HG03135 (cell line): Measurements from ENCODE around the gene FAM187B.

Experiments
- ATAC-seq: cut with Tn5 transposase; IDR thresholded peaks from one replicate; pipeline ENCODE4 v1.9.1; 2021; ENCODE audit warnings: mild to moderate bottlenecking, moderate library complexity; ENCODE audit not compliant: unreplicated experiment

The FAM187B gene

DNA sequence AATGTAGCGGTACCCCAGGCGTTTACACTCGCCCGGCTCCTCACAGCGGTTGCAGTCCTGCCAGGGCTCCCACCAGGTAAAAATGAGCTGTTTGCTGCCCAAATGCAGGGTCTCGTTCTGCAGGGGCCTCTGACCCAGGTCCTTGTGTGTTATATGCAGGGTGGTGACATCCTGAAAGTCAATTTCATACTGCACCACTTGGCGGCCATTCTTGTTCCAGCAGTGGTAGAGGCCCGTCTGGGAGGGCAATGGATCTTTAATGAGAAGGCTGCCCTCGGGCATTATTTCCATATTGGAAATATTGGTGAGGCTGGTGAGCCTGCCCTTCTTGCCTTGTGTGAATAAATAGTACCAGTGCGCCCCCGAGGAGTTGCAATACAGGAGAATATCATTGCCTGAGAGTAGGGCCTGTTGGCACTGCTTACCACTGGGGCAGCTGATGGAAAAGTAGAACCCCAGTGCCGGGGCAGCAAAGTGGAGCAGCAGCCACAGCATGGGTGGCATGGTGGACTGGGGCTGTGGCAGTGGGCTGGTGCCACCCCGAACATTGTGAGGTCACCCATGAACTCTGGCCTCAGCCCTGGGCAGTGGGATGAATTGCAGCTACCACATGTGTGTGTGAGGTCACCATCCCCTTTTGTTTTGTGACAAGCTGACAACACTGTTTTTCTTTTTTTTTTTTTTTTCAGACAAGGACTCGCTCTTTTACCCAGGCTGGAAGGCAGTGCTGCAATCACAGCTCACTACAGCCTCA is at the start of gene FAM187B:
TSS of gene FAM187B (minus strand) at position 563 of the 754 bp plus-strand sequence. CDS start at position 504, 59 bp downstream.
- ATAC-seq = no peak

DNA sequence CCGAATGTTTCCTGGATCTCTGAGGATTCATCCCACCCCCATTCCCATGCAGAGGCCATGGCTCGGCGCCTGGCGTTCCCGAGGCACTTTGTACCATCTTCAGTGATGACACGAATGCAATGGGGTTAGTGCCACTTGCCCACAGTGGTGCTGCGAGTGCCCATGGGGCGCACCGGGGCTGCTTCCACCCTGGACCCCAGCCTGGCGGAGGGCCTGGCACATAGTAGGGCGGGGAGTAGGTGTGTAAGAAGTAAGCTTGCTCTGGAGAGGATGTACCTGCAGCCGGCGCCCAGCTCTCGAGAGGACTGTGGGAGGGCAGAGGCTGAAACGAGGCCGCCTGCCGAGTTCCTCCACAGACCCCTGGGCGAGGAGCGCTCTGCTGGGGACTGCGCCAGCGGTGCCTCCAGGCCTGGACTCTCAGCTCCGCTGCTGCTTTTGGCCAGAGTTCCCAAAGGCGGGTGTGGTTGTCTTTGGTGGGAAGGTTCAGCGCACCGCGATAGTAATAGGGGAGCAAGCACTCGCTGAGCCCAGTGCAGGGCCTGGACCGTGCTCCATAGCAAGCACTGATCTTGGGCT is 48.3 kb upstream of the FAM187B start:
- ATAC-seq = no peak

DNA sequence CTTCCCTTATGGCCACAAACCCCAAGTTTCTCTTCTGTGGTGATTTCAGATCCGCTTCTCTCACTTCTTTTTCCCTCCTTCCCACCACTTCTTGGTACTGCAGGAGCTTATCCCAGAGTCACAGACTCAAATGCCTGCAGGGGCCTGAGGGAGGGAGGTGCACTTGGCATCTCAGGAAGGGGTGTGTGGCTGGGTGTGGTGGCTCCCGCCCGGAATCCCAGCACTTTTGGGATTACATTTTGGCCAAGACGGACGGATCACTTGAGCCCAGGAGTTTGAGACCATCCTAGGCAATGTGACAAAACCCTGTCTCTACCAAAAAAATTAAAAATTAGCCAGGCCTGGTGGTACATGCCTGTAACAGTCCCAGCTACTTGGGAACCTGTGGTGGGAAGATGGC is 45.8 kb upstream of the FAM187B start:
- ATAC-seq = no peak

DNA sequence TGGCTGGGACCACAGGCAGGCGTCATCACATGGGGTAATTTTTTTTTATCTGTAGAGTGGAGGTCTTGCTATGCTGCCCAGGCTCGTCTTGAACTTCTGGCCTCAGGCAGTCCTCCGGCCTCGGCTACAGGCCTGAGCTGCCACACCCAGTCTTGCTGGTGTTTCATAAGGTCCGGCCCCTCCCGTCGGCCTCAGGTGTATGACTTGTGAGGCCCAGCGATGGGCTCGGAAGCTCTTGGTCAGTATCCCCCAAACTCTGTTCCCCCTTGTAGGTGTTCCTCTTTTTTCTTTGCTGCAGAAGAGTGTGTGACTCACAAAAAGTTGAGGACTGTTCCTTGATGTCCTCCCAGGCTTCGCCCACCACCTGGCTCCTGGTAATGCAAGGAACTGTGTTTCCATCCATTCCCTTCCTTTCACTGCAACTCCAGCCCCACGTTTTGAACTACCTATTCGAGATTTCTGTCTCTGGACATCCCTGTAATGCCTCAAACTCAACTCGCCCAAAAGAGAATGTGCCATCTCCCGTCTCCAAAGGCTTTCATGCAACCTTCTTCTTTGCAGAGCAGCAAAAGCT is 45.2 kb upstream of the FAM187B start:
- no peak for ATAC-seq

DNA sequence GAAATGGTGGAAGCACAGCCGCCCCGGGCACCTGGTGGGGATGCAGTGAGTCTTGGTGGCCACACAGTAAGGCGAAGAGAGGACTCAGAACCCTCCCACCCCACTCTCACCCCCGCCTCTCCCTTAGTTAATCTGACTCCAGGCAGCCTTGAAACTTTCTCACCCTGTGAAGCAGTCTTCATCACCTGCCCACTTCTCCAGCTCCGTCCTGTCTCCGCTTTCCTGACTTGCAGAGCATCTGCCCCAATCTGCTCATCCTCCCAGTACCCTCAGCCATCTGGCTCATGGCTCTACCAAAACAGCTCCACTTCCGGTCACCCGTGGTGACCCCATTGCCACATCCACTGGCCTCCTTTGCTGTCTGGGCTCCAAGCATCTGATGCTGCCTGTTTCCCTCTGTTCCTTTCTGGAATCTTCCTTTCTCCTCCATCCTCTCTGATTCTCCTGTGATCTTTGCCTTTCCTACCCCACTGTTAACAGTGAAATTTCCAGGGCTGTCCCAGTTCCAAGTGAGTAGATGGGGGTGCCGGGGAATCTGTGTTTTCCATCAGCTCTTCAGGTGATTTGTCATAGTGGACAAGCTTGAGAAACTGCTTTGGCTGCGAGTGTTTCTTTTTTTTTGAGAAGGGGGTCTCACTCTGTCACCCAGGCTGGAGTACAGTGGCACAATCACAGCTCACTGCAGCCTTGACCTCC is 44.6 kb upstream of the FAM187B start:
- no peak for ATAC-seq

DNA sequence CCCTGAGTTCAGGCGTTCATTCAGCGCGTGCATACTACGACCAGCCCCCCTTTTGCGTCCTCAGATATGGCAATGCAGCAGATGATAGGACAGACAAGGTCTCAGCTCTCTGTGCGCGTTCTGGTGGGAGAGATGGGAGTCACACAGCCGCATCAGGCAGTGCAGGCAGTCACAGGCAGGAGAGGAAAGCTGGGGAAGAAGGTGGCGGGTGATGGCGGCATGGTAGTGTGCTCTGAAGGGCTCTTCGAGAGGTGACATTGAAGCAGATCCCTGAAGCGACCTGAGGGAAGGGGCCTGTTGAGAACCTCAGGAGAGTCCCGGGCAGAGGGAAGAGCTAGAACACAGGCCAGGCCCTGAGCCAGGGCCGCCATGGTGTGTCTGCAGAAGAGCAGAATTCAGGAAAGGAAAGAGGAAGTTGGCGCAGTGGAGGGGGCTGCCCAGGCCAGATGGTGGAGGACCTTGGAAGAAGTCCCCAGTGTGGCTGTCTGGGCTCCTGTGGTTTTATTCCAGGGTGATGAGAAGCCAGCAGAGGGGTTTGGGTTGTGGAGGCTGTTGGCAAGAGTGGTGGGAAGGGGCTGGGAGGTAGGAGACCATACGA is 43.7 kb upstream of the FAM187B start:
- ATAC-seq = no peak

DNA sequence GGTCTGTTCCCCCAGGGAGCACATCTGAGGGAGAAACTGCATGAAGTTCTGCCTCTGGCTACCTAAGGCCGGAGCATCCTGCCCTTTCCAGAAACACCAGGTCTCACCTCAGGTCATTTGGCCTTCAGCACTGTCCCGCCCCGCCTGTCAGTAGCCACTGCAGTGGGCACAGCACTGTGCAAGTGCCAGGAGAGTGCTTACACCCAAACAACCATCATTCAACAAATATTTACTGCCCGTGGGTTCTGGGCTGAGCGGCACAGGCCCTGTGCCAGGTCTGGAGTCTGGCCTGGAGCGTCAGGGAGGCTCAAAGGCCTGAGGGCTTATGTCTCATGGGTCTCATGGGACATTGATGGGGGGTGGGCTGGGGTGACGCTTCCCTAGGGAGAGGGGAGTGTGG is 43.0 kb upstream of the FAM187B start:
- no peak for ATAC-seq

DNA sequence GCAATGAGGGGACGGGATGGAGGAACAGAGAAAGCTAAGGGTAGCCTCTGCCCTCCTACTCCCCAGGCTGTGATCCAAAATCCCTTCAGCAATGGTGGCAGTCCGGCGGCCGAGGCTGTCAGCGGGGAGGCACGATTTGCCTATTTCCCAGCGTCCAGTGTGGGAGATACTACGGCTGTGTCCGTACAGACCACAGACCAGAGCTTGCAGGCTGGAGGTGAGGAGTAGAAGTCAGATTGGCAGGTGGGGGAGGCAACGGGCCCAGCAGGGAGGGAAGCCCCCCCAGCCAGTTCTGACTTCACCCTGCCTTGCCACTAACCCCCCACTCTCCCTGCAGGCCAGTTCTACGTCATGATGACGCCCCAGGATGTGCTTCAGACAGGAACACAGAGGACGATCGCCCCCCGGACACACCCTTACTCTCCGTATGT is 41.9 kb upstream of the FAM187B start:
- no peak for ATAC-seq

DNA sequence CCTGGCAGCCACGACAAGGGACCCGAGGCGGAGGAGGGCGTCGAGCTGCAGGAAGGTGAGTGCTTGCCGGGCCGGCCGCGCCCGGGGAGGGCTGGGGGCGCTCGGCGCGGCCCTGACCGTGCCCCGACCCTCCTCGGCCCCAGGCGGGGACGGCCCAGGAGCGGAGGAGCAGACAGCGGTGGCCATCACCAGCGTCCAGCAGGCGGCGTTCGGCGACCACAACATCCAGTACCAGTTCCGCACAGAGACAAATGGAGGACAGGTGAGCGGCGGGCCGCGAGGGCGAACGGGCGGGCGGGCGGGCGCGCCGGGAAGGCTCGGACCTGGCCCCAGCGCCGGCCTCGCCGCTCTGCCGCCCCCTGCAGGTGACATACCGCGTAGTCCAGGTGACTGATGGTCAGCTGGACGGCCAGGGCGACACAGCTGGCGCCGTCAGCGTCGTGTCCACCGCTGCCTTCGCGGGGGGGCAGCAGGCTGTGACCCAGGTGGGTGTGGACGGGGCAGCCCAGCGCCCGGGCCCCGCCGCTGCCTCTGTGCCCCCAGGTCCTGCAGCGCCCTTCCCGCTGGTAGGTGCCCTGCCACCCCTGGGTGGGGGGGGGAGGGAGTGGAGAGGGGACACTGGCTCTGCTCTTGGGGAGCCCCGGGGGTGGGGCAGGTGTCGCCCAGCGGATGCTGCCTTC is 41.0 kb upstream of the FAM187B start:
- peak; percentile 46 for ATAC-seq

DNA sequence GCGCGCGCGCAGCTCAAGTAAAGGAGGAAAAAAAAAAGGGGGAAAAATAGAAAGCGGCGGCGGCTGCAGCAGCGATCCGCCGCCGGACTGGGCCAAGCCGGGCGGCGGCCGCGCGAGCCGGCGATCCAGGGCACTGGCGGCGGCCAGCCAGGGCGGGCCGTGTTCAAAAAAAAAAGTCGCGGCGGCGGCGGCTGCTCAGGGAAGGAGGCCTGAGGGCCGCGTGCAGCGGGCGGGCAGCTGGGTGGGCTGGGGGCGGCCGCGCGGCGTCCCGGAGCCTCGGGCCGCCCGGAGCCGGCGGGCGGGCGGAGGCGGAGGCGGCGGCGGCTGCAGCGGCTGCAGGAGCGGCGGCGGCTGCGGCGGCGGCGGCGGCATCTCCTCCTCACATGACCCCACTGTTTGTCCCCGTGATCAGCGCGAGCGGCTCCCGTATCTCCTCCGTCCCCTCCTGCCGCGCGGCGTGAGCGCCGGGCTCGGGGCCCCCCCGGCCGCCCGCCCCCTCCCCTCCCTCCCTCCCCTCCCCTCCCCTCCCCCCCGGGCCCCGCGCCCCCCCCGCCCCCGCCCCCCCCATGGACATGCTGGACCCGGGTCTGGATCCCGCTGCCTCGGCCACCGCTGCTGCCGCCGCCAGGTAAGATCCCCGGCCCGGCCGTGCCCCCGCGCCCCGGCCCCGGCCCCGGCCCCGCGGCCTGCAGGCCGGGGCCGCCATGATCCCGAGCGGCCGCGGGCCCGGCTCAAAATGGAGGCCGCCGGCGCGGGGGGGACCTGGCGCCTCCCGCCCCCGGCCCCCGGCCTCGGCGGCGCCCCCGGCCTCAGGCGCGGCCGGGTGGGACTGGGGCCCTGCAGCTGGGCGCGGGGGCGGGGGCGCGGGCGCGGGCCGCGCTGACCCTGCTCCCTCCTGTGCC is 40.2 kb upstream of the FAM187B start, which contains the start of gene USF2:
TSS of gene USF2 (plus strand) at position 427 of the 902 bp plus-strand sequence. CDS start at position 567, 140 bp downstream.
- ATAC-seq = peak; percentile 28

DNA sequence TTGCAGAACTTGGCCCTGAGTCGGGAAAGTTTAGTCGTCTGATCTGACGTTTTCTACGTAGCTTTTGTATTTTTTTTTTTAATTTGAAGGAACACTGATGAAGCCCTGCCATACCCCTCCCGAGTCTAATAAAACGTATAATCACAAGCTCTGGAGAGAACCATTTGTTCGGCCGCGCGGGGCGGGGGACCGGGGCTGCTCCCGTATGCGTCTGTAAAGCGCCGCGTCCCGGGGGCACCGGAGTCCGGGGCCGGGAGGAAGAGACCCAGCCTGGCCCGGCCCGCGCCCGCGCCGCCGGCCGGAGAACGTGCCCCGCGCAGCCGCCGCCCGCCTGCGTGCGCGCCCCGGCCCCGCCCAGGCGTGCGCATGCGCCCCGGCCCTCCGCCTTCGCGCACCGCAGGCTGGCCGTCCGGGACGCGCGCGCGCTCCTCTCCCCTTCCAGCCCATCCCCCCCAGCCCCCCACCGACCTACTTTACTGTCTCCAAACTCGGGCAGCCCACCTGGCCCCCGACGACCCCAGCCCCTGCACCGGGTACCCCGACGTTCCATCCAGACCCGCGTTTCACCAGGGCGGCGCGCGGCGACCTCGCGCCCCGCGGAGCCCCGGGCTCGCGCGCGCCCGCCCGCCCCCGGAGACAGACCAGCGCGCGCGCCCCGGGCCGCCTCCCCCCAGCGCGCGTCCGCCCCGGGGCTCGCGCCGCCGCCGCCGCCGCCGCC is 39.4 kb upstream of the FAM187B start:
- peak; percentile 38 for ATAC-seq

DNA sequence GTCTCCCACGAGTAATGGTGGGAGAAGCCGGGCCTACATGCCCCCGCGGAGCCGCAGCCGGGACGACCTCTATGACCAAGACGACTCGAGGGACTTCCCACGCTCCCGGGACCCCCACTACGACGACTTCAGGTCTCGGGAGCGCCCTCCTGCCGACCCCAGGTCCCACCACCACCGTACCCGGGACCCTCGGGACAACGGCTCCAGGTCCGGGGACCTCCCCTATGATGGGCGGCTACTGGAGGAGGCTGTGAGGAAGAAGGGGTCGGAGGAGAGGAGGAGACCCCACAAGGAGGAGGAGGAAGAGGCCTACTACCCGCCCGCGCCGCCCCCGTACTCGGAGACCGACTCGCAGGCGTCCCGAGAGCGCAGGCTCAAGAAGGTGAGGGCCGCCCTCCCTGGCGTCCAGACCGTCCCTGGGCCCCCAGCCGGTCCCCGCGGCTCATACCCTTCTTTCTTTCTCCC is 38.8 kb upstream of the FAM187B start:
- ATAC-seq = no peak

DNA sequence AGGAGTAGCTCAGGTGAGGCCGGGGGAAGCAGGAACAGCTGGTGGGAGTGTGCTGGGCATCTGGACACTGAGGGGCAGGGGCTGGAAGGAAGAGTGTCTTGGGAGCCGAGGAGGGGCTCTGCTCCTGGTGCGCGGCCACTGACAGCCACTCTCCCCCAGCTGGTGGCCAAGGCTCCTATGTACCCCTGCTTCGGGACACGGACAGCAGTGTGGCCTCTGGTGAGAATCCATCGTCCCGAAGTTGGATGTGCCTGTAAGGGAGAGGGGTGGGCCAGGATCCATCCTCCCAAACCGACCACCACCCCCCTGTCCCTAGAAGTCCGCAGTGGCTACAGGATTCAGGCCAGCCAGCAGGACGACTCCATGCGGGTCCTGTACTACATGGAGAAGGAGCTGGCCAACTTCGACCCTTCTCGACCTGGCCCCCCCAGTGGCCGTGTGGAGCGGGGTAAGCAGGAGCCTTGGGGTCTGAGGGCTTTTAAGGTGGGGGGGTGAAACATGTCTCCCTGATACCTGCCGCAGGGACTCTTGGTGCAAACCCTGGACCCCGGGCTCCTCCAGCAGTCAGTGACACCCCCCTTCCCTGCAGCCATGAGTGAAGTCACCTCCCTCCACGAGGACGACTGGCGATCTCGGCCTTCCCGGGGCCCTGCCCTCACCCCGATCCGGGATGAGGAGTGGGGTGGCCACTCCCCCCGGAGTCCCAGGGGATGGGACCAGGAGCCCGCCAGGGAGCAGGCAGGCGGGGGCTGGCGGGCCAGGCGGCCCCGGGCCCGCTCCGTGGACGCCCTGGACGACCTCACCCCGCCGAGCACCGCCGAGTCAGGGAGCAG is 38.2 kb upstream of the FAM187B start:
- ATAC-seq = no peak

DNA sequence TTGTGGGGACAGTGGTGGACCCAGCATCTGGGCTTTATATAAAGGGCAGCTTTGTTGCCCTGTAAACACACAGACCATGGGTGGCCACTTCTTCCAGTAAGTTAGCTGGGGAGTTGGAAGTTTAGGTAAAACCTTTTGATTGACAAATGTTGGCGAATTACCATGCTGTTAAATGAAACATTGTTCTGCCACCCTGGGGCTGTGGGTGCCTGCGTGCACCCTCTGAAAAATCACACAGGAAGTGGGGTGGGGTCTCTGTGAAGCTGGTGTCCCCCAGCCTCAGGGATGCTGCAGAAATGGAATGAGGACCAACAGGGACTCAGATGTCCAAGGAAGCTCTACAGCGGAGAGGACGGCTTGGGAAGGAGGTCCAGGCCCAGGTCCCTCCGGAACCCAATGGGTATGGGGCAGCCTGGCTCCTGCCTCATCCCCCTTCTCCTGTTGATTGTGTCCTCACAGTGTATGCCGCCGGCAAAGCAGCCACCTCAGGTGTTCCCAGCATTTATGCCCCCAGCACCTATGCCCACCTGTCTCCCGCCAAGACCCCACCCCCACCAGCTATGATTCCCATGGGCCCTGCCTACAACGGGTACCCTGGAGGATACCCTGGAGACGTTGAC is 37.5 kb upstream of the FAM187B start:
- no peak for ATAC-seq

DNA sequence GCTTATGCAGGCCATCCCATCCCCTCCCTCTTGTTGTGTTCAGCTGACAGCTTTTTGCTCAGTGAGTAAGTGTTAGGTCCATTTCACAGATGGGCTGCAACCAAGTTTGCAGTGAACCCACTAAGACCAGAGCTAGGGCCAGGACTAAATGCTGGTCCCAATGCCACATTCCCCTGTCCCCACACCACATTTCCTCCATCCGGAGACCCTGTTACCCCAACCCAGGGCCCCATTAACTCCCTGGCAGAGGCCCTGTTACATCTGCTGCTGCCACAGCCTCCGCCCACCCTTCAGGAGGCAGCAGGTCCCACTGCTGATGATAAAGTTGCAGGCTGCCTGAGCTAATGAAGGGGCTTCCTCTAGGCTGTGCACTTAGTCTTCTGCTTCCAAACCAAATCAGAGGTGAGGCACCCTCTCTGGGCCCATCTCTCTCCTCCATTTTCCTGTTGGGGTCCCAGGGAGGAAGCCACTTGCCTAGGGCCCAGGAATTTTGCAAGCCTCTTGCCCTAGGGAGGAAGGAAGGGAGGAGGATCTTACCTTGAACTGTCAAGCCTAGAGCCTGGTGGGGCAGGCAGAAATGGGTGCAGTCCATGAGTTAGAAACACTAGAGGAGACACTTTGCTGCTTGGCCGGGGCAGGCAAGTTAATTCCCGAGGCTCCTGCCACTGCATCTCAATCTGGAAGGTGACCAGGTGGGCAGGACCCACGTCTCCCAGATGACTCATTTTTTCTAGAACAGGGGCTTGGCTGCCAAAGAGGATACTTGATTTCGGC is 36.8 kb upstream of the FAM187B start:
- ATAC-seq = no peak

DNA sequence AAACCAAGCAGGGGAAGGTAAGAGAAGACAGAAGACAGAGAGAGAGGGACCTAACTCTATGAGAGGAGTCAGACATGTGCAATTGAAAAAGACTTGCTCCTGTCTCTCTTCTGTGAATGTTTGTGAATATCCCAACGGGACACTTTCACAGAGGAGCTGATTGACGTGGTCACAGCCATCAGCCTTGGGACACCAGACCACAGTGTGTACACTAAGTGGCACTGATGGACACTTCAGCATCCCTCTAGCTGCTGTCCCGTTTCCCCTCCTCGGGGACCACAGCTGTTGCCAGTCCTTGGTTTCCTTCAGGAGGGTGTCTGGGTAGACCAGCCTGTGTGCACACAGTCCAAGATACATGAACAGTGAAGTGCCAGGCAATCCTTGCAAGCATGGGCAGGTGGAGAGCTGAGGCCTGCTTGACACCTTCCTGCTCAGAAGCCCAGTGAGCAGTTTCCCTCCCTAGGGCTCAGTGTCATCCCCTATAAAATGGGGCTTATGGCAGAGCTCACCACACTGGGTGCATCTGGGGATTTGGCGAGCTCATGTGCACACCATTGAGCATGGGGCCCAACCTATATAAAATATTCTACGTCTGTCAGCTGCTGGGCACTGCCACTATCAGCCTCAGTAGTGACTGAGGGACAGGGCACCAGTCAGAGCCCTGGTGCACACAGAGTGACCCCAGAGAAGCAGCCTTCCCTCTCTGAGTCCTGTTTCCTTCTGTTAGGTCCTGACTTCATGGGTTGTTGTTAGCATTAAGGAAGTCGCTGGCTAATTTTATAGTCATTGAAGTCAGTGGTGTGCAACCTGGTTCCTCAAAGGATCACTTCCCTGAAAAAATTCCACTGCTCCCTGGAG is 36.0 kb upstream of the FAM187B start:
- no peak for ATAC-seq
